Activated CD4-positive, alpha-beta T cell treated with anti-CD3 and anti-CD28 coated beads, Interleukin-2, amount 50 U/mL, for 16 hours (primary cell): ENCODE data around the gene KCNQ1.

Experiments used
- DNase-seq: peaks from one replicate; pipeline ENCODE4 v3.0.0-alpha.2; 2020

KCNQ1 gene

DNA sequence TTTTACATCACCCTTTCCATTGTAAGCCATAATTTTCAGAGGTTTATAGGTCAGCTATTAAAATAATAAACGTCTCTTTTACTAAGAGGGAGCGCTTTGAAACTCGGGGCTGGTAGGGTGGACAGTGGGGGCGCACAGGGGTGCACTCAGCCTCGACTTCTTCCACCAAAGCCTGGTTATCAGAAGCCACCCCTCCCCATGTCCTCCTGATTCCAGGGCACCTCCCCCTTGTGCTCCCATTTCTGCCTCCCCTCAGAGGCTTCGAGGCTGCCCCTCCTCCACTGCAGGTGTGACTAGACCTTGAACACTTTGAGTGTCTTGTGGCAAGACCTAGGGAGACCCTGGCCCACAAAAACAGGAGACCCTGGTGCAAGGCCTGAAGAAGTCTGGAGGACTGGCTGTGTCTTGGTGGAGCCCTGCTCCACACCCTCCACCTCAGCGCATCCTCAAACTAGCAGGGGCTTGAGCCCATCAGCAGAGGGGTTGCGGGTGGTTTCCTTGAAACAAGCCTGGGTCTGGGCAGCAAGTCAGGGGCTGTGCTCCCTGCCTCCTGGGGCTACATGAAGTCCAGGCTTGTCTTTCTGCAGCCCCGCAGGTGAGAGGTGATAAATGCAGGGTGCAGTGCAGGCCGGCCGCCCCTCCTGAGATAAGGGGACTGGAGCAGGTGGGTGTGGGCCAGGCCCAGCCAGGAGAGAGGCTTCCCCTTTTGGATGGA lies 437.7 kb downstream of the KCNQ1 start:
- DNase-seq, result no peak

DNA sequence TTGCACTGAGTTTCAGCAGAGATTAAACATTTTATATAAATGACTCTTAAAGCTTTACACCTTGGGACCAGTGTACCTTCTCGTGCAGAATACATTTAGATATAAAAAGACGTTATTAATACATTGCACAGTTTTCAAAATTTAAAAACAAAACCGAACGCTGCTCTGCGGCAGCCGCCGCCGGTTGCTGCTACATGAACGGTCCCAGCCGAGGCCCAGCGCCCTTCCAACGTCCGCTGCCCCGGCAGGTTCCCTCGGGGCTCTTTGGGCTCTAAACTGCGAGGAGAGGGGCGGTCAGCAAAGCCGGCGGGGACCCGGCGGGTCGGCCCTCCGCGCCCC lies 438.8 kb downstream of the KCNQ1 start:
- DNase-seq, result no peak

DNA sequence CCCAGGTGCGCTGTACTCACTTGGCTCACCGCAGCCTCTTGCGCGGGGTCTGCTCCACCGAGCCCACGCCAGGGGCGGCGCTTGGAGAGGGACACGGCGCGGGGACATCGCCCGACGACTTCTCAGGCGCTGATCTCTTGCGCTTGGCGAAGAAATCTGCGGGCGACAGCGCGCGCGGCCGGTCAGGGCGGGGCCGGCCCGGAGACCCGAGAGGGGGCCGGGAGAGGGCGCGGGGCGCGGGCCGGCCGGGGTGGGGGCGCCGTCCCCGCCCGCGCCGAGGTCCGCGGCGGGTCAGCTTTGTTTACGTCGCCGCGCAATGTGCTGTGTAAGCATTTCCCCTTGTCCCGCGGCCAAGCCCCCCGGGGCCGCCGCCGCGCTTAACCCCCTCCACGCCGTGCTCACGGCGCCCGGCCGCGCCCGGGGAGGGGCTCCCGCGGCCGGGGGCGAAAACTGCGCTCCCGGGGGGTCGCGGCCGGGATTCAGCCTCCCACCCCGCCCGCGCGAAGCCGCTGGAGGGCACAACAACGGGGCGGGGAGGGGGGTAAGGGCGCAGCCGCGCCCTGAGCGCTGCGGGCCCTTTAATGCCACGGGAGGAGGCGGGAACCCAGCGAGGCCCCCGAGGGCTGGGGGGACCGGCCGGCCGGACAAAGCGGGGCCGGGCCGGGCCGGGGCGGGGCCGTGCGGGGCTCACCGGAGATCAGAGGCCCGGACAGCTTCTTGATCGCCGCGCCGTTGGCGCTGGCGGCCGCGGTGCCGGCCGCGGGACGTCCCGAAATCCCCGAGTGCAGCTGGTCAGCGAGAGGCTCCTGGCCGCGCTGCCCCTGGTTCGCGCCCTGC lies 439.4 kb downstream of the KCNQ1 start:
- no peak for DNase-seq

DNA sequence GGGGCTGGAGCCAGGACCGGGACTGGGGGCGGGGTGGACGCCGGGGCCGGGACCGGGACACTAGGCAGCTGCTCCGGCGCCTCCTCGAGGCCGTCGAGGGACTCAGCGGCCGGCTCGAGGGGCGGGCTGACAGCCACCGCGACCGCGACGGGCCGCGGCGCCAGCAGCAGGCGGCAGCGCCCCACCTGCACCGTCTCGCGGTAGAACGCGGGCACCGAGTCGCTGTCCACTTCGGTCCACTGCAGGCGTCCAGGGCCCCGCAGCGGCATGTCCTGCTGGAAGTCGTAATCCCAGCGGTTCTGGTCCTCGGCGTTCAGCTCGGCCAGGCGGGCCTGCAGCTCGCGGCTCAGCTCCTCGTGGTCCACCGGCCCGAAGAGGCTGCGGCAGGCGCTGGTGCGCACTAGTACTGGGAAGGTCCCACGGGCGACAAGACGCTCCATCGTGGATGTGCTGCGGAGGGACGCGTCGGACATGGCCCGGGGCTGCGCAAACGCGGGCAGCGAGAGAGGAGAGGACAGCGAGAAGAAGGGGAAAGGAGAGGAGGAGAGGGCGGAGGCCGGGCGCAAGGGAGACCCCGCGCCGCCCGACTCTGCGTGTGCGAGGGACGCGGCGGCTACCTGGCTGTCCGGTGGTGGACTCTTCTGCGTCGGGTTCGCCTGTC lies 440.3 kb downstream of the KCNQ1 start:
- DNase-seq, result no peak

DNA sequence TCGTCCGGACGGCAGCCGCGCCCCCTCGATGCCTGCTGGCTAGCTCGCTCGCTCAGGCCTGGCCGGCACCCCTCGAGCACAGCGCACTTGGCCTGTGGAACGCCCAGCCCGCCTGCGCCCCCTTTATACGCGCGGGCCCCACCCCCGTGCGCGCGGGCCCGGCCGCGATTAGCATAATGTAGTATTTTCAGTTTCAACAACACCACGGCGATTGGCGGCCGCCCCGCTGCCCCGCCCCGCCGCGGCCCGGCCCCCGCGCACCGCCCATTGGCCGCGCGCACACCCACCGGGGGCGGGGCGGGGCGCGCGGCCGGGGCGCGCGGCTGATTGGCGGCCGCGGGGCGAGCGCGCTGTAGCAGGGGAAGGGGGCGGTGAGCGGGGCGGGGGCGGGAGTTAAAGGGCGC lies 440.9 kb downstream of the KCNQ1 start, which contains the start of gene CDKN1C:
Gene CDKN1C (minus strand): TSS at position 98 of the 404 bp plus-strand sequence. CDS start 319 bp downstream, outside the sequence.
- DNase-seq, result peak; percentile 77

DNA sequence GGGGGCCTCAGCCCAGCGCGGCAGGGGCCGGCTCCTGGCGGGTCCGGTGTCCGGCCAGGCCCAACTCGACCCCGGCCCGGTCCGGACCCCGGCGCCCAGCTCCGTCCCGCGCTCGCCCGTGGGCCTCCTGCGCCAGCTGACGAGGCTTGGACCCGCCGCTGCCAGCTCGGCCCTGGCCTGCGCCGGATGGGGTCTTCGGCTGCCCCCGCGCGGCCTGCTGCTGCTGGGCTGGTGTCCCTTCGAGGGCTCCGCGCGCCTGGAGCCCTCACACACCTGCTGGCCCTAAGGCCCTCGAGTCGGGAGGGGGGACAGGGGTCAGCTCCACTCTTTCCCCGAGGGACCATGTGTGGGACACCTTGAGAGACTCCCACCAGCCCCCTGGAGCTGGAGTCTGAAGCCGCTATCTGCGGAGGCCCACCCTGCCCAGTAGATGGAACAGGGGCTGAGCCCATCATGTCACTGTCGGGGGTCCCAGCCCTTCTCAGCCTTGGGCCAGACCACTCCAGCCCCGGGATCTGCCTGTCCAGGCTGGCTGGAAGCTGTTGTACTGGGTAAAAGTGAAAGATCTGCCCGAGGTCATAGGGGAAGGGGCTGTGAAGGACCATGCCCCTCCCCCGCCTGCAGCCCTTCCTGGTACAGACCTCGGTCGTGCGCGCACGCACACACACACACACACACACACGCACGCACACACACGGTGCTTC lies 441.5 kb downstream of the KCNQ1 start:
- DNase-seq, result no peak

DNA sequence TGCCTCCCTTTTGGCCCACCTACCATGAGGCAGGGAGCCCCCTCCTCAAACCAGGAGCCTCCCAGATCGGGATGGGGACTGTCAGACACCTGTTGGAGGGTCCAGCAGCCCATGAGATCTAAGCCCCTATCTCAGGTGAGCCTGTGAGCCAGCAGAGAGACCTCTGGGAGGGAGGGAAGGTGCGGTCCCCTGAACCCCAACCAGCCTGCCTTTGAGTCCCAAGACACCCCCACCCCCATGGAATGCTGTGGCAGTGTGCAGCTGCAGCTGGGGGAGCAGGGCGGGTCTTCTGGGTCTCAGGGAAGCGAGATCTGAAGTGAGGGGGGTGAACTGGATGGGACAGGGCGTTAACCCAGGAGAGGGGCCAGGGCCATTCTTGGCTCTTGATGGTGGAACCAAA lies 442.1 kb downstream of the KCNQ1 start:
- no peak for DNase-seq

DNA sequence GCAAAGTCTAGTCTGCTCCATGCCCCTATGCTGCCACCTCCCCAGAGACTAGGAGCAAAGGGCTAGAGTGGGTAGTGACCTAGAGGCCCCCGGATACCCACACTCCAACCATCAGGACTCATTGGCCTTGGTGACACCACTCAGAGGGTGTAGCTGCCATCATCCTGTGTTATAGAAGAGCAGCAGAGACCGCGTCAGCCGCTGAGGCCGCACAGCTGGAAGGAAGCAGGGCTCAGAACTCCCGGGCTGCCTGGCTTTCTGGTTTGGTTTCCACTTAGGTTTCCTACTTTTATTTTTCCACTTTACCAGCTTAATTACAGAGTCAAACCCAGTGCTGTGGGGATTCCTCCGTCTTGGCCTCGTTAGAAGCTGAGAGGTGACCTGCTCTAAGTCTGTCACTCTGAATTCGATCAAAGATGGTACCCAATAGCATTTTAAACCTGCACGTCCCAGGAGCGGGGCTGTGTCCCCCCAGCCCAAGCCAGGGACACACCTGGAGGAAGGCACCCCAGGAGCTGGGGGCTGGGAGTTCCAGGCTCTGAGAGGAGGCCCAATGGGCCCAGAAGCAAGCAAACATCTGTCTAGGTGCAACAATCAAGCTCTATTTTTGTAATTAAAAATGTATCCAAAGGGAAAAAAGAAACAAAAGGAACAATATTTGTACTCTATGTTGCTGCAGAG lies 442.8 kb downstream of the KCNQ1 start:
- DNase-seq, result no peak

DNA sequence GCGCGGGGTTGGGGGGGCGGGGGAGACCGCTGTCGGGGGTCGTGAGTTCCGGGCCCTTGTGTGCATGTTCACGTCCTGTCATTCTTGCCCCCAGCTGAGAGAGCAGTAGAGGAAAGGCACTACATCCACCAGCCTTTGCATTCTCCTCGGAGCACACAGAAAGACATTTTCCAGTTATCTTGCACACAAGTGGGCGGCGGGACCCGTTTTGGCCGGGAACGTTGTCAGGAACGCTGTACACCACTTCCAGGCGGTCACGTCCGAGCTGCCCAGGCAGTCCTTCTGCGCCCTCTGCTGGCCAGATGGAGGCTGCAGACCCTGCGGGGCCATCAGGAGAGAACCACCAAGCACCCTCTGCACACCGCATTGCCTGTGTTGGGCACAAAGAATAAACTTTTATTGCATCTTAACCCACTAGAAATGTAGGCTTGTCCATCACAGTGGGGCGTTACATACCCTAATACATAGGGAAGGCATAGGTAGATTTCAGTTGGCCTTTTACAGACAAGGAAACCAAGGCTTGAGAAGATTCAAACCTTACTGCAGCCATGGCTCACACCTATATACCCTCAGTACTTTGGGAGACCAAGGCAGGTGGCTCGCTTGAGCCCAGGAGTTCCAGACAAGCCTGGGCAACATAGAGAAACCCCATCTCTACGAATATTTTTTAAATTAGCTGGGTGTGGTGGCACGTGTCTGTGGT lies 443.6 kb downstream of the KCNQ1 start:
- DNase-seq, result peak; percentile 83

DNA sequence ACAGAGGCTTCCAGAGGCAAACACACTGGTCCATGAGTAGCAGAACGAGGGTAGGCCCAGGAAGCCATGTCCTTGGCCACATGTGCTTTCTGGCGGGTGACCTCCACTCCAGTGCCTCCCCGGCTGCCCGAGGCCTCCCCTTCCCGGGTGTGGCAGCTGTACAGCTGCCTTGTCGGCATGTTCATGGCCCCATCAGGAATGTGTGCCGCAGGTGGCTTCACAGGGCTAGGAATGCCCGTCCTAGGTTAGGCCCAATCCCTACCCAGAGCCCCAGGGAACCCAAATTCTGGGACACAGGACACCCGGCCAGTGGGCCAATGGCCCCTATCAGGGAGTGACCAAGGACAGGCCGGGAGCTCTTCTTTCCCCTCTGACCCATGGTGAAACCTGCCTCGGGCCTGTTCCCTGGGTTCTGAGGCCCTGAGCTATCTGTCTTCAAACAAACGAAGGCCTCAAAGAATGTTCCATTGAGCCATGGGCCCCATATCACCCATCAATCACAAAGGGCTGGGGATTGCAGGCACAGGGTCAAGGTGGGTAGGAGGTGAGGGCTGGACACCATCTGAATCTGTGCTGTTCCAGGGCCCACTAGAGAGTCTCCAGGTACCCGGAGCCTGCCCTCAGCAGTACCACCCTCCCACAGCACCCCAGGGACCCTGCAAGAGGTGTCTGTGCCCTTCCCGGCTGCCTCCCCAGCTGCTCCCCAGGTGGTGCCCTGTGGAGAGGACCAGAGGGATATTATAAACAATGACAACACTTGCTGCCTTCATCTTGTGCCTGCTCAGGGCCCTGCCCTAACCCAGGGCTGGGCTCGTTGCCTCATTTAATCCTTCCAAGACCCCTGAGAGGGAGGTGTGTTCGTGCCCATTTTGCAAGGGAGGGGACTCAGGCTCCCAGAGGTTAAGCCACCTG lies 444.8 kb downstream of the KCNQ1 start:
- DNase-seq, result no peak

DNA sequence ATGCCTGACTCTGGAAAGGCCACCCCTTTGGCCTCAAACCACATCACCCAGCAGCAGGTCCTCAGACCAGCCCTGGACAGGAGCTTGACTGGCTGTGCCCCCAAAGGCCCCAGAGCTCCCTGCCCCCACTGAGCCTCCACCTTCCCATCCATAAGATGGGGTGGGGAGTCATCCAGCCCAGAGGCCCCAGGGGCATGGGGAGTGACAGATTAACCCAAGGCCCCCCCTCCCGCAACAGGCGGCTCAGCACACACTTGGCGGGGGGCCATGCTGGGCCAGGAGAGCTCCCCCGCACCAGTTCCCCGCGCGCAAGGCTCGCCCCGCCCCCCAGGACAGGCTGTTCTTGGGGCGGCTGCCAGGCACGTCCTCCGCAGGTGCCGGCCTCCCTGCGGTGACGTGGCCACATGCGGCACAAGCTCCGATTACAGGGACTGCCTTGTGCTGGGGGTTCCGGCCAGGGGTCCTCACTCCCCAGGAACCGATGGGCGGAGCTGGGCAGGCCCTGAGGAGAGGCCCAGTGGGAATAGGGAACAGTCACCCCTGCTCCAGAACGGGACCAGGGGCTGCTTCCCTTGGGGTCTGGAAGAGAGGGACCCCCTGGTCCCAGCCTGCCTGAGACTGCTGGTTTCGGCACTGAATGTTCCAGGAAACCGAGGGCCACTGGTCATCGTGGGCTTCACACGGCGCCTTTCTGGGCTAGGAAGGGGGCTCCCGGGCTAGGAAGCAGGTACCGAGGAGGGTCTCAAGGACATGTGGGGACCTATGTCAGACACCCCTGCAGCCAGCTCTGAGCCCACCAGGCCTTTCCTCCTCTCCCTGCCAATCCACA lies 445.9 kb downstream of the KCNQ1 start:
- DNase-seq, result no peak

DNA sequence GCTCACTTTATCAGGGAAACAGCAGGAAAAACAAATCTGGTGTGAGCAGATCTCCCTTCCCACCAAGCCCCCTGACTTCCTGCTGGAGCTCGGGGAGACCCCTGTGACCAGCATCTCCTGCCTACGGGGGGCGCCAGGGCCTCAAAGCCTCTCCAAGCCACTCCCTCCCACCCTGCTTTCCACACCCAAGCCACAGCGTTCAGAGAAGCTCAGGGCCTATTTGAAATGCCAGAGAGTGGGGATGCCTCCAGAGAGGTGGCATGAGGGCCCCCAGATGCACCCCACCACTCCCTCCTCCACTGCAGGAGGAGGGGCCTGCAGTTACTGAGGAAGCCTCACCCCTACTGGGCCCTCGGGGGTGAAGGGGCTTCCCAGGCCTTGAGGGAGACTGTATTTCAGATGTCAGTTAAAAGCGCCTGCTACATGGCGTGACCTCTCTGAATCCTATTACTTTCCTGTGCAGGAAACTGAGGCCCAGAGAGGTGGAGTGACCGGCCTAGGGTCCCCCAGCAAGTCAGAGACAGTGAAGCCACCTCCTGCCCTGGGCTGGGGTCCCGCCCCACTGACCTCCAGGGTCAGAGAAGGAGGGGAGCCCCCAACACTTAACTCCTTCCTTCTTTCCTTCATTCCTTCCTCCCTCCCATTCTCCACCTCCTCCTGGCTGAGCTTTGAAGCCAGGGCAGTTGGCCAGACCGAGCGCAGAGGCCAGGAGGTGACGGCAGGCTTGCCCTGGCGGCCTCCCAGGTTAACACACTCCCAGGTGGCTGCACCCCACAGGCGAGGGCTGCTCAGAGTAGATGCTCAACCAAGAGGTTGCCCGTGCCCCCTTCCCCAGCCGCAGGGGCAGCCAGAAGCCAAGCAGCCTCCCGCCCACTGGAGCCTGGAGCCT lies 446.8 kb downstream of the KCNQ1 start:
- no peak for DNase-seq

DNA sequence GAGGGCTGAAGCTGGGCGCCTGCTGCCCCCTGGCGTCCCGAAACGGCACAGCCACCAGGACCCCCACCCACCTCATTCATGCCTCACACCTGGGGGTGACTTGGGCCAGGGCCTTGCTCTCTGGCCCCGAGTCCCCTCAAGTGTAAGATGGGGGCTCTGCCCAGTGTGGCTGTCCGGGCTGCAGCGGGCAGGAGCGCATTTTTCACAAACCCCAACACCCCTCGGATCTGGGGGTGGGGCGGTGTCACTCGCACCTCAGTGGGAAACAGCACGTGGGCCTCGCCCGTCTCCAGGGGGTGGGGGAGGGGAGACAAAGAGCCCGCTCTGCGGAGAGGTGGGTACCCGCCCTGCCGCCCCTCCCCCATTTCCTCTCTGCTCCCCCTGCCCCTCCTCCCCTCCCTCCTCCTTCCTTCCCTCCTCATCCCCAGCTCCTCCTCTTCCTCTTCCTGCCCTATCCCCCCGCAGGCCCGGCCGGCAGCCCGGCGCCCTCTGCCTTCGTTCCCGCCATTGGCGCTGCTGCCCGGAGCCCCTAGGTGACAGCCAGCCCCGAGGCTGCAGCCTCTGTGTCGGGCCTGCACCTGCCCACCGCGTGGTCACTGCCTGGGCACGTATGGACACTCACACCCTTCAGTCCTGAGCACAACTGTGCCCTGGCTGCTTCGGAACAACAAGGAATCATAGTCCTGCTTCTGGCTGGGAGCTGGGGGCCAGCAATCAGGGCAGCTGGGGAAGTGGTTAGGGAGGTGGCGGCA lies 447.6 kb downstream of the KCNQ1 start:
- DNase-seq, result peak; percentile 80

DNA sequence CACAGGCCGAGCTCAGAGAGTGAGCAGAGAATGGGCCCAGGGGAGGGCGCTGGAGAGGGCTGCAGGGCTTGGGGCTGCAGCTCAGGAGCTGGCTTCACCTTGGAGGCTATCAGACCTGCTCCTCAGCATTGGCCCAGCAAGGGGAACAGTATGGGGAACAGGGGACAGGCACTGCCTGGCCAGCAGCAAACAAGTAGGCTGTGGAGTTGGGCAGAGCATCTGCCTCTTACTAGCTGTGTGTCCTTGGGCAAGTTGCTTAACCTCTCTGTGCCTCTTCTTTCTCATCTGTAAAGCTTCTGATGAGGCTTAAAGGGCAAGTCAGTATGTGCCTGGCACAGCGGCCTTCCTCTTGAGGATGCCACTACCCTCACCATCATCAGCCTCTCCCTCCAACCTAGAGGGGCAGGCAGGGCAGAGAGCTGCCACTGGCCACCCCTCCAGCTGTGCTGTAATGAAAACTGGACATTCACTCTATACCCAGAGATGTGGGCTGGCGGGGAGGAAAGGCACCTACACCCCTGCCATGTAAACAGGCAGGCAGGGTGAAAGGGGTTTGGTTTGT lies 448.2 kb downstream of the KCNQ1 start:
- DNase-seq, result peak; percentile 45

DNA sequence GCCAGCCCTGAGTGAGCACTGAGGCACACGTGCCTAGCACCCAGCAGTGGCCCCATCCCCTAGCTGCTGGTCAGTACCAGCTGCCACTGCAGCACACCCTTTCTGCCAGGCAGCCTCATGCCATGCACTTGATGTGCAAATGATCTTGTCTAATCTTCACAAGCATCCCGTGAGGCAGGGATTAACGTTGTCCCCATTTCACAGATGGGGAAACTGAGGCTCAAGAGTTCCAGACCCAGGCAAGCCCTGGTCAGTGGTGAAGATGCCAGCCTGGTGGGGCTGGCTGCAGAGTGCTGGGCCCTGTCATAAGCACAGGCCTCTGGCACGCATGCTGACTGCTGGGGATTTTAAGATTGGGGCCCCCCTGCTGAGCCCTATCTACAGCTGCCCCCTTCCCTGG lies 449.1 kb downstream of the KCNQ1 start:
- no peak for DNase-seq

DNA sequence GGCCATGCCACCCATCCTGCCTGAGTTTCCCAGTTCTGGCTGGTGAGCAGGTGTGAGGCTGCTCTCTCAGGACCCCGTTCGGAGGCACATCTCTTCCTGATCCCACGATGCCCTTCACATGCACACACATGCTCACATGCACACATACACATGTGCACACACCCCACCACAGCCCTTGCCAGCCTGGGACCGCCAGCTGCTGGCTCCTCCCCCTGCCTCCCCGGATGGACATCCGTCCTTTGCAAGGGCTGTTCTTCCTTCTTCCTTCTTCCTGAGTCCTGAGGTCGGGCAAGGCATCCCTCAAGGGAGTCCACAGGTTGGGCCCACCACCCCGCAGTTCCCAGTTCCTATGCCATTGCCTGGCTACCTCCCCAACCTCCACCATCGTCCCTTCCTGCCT lies 451.2 kb downstream of the KCNQ1 start:
- DNase-seq, result no peak

DNA sequence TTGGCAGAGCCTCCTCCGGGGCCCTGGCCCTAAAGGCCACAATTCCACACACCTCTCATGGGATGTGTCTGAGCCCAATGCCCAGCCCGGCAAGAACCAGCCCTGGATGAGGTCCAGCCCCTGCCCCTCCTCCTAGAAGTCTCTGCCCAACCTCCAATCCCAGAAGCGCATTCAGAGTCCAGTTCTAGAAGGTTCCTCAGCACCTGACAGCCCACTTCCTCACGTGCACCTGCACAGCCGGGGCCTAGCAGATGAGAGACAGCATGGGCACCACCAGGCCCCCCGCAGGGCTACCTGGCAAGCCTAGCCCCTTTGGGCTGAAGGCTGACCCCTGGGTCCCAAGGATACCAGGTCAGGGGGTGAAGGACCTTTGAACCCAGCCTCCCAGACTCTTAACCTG lies 452.2 kb downstream of the KCNQ1 start:
- DNase-seq, result no peak
